Activated B cell treated with CpG ODN at 0.5 μM for 24 hours (primary cell): ENCODE results near the gene TIMM23B. TPM values are rescaled to one million over a fixed set of nuclear protein-coding genes. Genes with fewer than 3 reads are reported as not detected.

Experiments used
- total RNA-seq: library from RNA; stranded (reverse); gene quantifications from 2 replicates; pipeline ENCODE4 v1.2.3, GENCODE V29; 2022

Gene TIMM23B
- total RNA-seq, 1 donor from 2014 or later = 33.3 TPM

Other genes with a start within 250 kb of the TIMM23B start
- gene OGDHL, start 179.7 kb upstream of the TIMM23B start, total RNA-seq = not detected in 2 replicates
- 31.3 and 34.8 TPM in 2 replicates for gene PARG, start within 50 bp of the TIMM23B start, total RNA-seq
- gene AGAP6, start 46.4 kb downstream of the TIMM23B start, total RNA-seq = 20.1 and 23.3 TPM in 2 replicates
- gene WASHC2A, start 125.9 kb downstream of the TIMM23B start, total RNA-seq = 58.7 and 64.7 TPM in 2 replicates